CD14-positive monocyte (primary cell): ENCODE data around the gene HHIP. TPM values are rescaled to one million over a fixed set of nuclear protein-coding genes. Genes with fewer than 3 reads are reported as not detected.

Experiments used
- DNase-seq, 3 donors: peaks; one replicate each; pipeline ENCODE4 v3.0.0-alpha.2; 2011 to 2022
- H2AFZ ChIP-seq: 2 replicates; pipeline ENCODE4 v1.6.0; 2012; ENCODE audit warnings: mild to moderate bottlenecking, low read depth, low read length, inconsistent platforms; ENCODE audit not compliant: insufficient read depth, poor library complexity, severe bottlenecking
- H3K27ac ChIP-seq, 2 donors: 1 replicate in 1 of 2; 2 replicates in 1 of 2; pipeline ENCODE4 v1.5.1; 2012 to 2013; ENCODE audit warnings: low read length in 2 of 2, control low read depth in 1 of 2, inconsistent platforms in 1 of 2, low read depth in 1 of 2, mild to moderate bottlenecking in 1 of 2
- H3K27me3 ChIP-seq, 2 donors: one replicate each; pipeline versions ENCODE4 v1.6.0 to v1.6.1; 2011 to 2013; ENCODE audit warnings: low read length in 2 of 2; ENCODE audit not compliant: control insufficient read depth in 2 of 2, insufficient read depth in 2 of 2
- H3K36me3 ChIP-seq, 2 donors: replicated peaks in 1 of 2; 1 replicate in 1 of 2; 2 replicates in 1 of 2; pipeline versions ENCODE4 v1.5.1 to v1.6.1; 2012 to 2013; ENCODE audit warnings: low read length in 2 of 2, control low read depth in 1 of 2, inconsistent platforms in 1 of 2, mild to moderate bottlenecking in 1 of 2; ENCODE audit not compliant: insufficient read depth in 2 of 2, control insufficient read depth in 1 of 2
- H3K4me1 ChIP-seq, 2 donors: 1 replicate in 1 of 2; 2 replicates in 1 of 2; pipeline versions ENCODE4 v1.5.1 to v1.6.1; 2012 to 2013; ENCODE audit warnings: low read length in 2 of 2, control low read depth in 1 of 2, inconsistent platforms in 1 of 2, mild to moderate bottlenecking in 1 of 2, moderate library complexity in 1 of 2; ENCODE audit not compliant: insufficient read depth in 2 of 2, control insufficient read depth in 1 of 2
- H3K4me2 ChIP-seq: replicated peaks from 2 replicates; pipeline ENCODE3; 2012; ENCODE audit warnings: low read length, moderate library complexity, mild to moderate bottlenecking; ENCODE audit not compliant: poor library complexity, severe bottlenecking; ENCODE audit errors: extremely low read depth
- H3K4me3 ChIP-seq, 3 experiments: fragments of 200-600 bp in 1 of 3; sonication (generic) in 1 of 3; replicated peaks in 1 of 3; 1 replicate in 2 of 3; 2 replicates in 1 of 3; pipeline ENCODE4 v1.5.1; 2011 to 2013; ENCODE audit warnings: low read length in 3 of 3, mild to moderate bottlenecking in 3 of 3, control low read depth in 2 of 3, low read depth in 2 of 3, inconsistent platforms in 1 of 3, moderate library complexity in 1 of 3
- H3K79me2 ChIP-seq: 2 replicates; pipeline ENCODE4 v1.6.0; 2012; ENCODE audit warnings: mild to moderate bottlenecking, control low read depth, inconsistent platforms, low read length, moderate library complexity; ENCODE audit not compliant: insufficient read depth
- H3K9ac ChIP-seq: 2 replicates; pipeline ENCODE4 v1.6.0; 2017; ENCODE audit warnings: low read length, mild to moderate bottlenecking; ENCODE audit not compliant: insufficient read depth, poor library complexity, severe bottlenecking
- H3K9me3 ChIP-seq, 2 donors: replicated peaks in 1 of 2; 1 replicate in 1 of 2; 2 replicates in 1 of 2; pipeline versions ENCODE4 v1.5.1 to v1.6.1; 2012 to 2013; ENCODE audit warnings: low read length in 2 of 2, control low read depth in 1 of 2; ENCODE audit not compliant: control insufficient read depth in 1 of 2, insufficient read depth in 1 of 2
- H4K20me1 ChIP-seq: 2 replicates; pipeline ENCODE4 v1.6.0; 2012; ENCODE audit warnings: mild to moderate bottlenecking, low read length, control low read depth, moderate library complexity; ENCODE audit not compliant: insufficient read depth
- H3K27ac Mint-ChIP-seq, 7 donors: one replicate each; pipeline ENCODE4 v1.8.0; 2020; ENCODE audit warnings: mild to moderate bottlenecking in 7 of 7, mixed read lengths in 7 of 7, moderate library complexity in 6 of 7, inconsistent platforms in 2 of 7
- H3K27me3 Mint-ChIP-seq, 3 donors: one replicate each; pipeline ENCODE4 v1.8.0; 2021 to 2022; ENCODE audit warnings: low read depth in 3 of 3, mild to moderate bottlenecking in 3 of 3, mixed read lengths in 3 of 3, moderate library complexity in 3 of 3, inconsistent platforms in 1 of 3
- H3K36me3 Mint-ChIP-seq, 2 donors: one replicate each; pipeline ENCODE4 v1.8.0; 2020; ENCODE audit warnings: mixed read lengths in 2 of 2, inconsistent platforms in 1 of 2, mild to moderate bottlenecking in 1 of 2
- H3K4me1 Mint-ChIP-seq: one replicate; pipeline ENCODE4 v1.8.0; 2020; ENCODE audit warnings: mild to moderate bottlenecking, mixed read lengths
- H3K4me3 Mint-ChIP-seq, 2 donors: one replicate each; pipeline ENCODE4 v1.8.0; 2020; ENCODE audit warnings: mild to moderate bottlenecking in 2 of 2, mixed read lengths in 2 of 2, moderate library complexity in 1 of 2
- H3K9me3 Mint-ChIP-seq, 7 donors: one replicate each; pipeline ENCODE4 v1.8.0; 2020 to 2022; ENCODE audit warnings: mixed read lengths in 7 of 7, mild to moderate bottlenecking in 6 of 7, moderate library complexity in 6 of 7, inconsistent platforms in 2 of 7
- CTCF ChIP-seq: fragments of 200-600 bp; IDR thresholded peaks from one replicate; pipeline ENCODE4 v1.8.0; 2022; ENCODE audit warnings: antibody characterized with exemption, mild to moderate bottlenecking
- WGBS: methylation state at CpG from one replicate; pipeline ENCODE4 v1.1.5; 2013; ENCODE audit warnings: missing lambda C conversion rate; ENCODE audit not compliant: insufficient coverage; 5-methylcytosine and 5-hydroxymethylcytosine counted together
- intact Hi-C, 2 donors: fragments of 100-400 bp; cut with micrococcal nuclease; formaldehyde crosslinking; loops; one replicate each; pipeline versions ENCODE4 v1.15.0 to v1.15.1; 2023
- polyA plus RNA-seq, 3 donors: library from polyadenylated mRNA; depleted of rRNA in 1 of 3; unstranded in 2 of 3; stranded (reverse) in 1 of 3; fragments of 300-500 nt in 2 of 3; fragments of >200 nt in 1 of 3; fragmentation: Illumina TruSeq in 2 of 3; gene quantifications; 1 replicate in 2 of 3; 2 replicates in 1 of 3; pipeline ENCODE4 v1.2.3, GENCODE V29; 2012 to 2021

HHIP gene
- polyA plus RNA-seq, 3 donors, result not detected

DNA sequence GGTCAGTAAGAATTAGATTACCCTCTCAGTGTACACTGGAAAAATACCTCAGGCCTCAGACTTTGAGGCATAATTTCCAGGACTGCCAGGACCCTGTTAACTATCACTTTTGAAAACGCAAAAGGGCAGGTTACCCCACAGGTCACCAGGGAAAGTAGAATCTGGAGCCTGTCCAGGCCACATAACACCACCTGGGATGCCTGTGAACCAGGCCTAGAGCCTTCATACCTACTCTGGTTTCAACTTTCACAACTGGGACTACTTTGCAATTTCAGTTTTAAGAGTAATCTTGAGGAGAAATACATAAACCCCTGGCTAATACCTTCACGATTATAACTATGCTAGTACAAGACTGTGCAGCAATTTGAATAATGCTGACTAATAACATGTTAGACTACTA is 132.4 kb downstream of the HHIP start:
- intact Hi-C loops, result no loop called here
- Mint-ChIP-seq H3K27ac (no peak overlapping the region), H3K9me3 (peaks cover 2 to 13% (median 3%) of the 10 kb centered on the region in 7 donors), H3K4me3 (no peak overlapping the region), H3K4me1 (no peaks in the 10 kb centered on the region), H3K27me3 (peaks cover 0 to 1% (median 0%) of the 10 kb centered on the region in 3 donors), H3K36me3 (no peaks in the 10 kb centered on the region)
- 100% methylated on average over 1 of the region's 2 CpGs for WGBS
- Histone ChIP-seq H3K27me3 (no peaks in the 10 kb centered on the region), H3K27ac (no peak overlapping the region), H3K9ac (no peak overlapping the region), H3K4me2 (no peak overlapping the region), H3K79me2 (no peaks in the 10 kb centered on the region), H3K9me3 (peaks cover 0 to 2% of the 10 kb centered on the region in 2 donors), H3K4me3 (no peak overlapping the region), H2AFZ (no peak overlapping the region), H3K4me1 (no peaks in the 10 kb centered on the region), H4K20me1 (no peaks in the 10 kb centered on the region), H3K36me3 (no peaks in the 10 kb centered on the region)
- no peak for DNase-seq
- TF ChIP-seq CTCF, result no peak

DNA sequence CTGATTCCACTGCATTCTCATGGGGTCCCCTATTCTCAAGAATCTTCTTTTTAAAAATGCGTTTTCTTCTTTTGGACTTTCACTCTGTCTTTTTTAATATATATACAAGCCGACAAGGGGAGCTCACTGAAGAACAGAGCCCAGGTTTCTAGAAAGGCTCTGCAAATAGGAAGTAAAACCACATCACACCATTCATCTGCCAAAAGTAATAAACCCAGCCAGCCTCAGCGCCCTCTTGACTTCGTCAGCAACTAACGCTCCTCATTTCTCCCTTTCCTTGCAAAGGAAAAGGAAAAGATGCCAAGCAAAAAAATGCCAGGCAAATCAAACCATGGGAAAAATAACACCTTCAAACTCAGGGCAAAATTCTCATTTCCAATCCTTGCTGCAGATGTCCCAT is 136.4 kb downstream of the HHIP start:
- H3K36me3 Mint-ChIP-seq, result no peaks in the 10 kb centered on the region
- WGBS, result 23% methylated on average over 5 of the region's 5 CpGs

More for the DNA sequence above, 136.4 kb downstream of the HHIP start:
- no peak for TF ChIP-seq CTCF
- Histone ChIP-seq H3K4me3 (no peak overlapping the region), H3K9me3 (peaks cover 0 to 2% of the 10 kb centered on the region in 2 donors), H3K4me2 (no peak overlapping the region), H3K9ac (no peak overlapping the region), H3K27me3 (no peaks in the 10 kb centered on the region), H2AFZ (no peak overlapping the region), H3K79me2 (no peaks in the 10 kb centered on the region), H3K27ac (no peak overlapping the region), H4K20me1 (no peaks in the 10 kb centered on the region), H3K4me1 (no peaks in the 10 kb centered on the region), H3K36me3 (no peaks in the 10 kb centered on the region)
- peaks cover 0 to 4% (median 2%) of the 10 kb centered on the region in 7 donors for H3K9me3 Mint-ChIP-seq
- no peak overlapping the region for H3K4me3 Mint-ChIP-seq
- H3K27me3 Mint-ChIP-seq, result peaks cover 0 to 3% (median 0%) of the 10 kb centered on the region in 3 donors
- H3K4me1 Mint-ChIP-seq, result no peaks in the 10 kb centered on the region
- no peak overlapping the region for H3K27ac Mint-ChIP-seq
- intact Hi-C loops, result no loop called here
- DNase-seq, result no peak
